Transverse colon (tissue), 4 donors: Measurements from ENCODE around the gene ANKRD44.

Experiments used
- POLR2AphosphoS5 ChIP-seq, 3 donors: sonication (generic); formaldehyde crosslinking; IDR thresholded peaks; one replicate each; pipeline ENCODE4 v1.6.1; 2016; ENCODE audit warnings: antibody characterized with exemption in 3 of 3
- TF ChIP-seq, protein P1 (sequence below), 5 experiments: fragments of 200-600 bp in 3 of 5; fragments of 450-650 bp in 2 of 5; sonication (generic) in 3 of 5; IDR thresholded peaks; 1 replicate in 2 of 5; 2 replicates in 3 of 5; pipeline ENCODE4 v1.5.1; 2016 to 2017; ENCODE audit warnings: antibody characterized with exemption in 5 of 5, inconsistent platforms in 3 of 5, mild to moderate bottlenecking in 2 of 5, moderate library complexity in 1 of 5

DNA sequence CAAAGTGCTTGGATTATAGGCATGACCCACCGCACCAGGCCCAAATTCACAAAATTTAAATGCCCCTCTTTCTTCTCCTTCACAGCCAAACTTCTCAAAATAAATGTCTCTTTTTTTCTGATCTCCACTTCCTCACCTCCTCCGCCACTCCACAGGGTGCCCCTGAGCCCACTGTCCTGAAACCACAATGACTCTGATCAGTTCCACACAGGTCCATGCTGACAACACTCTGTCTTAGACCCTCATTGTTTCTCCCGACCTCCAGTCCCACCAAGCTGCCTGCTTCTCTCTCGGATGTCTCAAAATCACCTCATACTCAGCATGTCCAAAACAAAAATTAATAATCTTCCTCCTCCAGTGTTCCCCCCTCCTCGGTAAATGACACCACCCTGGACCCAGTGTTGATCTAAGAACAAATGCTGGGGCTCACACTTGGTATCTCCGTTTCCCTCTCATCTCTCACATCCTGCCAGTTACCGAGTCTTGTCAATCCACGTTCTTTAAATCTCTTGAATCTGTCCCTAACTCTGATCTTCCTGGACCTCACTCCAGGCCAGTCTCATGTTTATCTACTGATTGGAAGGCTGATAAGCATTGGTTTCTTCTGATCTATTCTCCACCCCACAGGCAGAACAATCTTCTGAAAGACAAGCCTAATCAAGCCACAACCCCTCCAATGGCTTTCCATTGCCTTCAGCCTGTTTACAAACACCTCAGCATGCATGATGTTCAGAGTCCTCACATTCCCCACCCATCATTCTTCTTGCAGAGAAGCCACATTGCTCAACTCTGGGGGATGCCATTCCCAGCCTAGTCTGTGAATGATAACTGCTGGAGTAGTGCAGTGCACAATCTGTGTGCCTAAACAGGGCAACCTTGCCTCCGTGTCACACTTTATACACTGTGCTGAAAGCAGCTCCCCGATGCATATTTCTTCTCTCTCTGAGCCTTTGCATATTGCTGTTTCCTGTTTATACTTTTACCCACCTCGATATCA, 12.4 kb upstream of the ANKRD44 start:
- TF ChIP-seq, protein P1, sequence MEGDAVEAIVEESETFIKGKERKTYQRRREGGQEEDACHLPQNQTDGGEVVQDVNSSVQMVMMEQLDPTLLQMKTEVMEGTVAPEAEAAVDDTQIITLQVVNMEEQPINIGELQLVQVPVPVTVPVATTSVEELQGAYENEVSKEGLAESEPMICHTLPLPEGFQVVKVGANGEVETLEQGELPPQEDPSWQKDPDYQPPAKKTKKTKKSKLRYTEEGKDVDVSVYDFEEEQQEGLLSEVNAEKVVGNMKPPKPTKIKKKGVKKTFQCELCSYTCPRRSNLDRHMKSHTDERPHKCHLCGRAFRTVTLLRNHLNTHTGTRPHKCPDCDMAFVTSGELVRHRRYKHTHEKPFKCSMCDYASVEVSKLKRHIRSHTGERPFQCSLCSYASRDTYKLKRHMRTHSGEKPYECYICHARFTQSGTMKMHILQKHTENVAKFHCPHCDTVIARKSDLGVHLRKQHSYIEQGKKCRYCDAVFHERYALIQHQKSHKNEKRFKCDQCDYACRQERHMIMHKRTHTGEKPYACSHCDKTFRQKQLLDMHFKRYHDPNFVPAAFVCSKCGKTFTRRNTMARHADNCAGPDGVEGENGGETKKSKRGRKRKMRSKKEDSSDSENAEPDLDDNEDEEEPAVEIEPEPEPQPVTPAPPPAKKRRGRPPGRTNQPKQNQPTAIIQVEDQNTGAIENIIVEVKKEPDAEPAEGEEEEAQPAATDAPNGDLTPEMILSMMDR (IDR thresholded peaks at IDR 0.05), result no peak
- no peak for TF ChIP-seq POLR2AphosphoS5 (IDR thresholded peaks at IDR 0.05)
